GM19025 (cell line): ENCODE measurements around the gene HECW1.

ENCODE experiments used
- ATAC-seq: cut with Tn5 transposase; IDR thresholded peaks from one replicate; pipeline ENCODE4 v1.9.1; 2021; ENCODE audit warnings: mild to moderate bottlenecking, low read depth, moderate library complexity; ENCODE audit not compliant: unreplicated experiment

Gene HECW1

DNA sequence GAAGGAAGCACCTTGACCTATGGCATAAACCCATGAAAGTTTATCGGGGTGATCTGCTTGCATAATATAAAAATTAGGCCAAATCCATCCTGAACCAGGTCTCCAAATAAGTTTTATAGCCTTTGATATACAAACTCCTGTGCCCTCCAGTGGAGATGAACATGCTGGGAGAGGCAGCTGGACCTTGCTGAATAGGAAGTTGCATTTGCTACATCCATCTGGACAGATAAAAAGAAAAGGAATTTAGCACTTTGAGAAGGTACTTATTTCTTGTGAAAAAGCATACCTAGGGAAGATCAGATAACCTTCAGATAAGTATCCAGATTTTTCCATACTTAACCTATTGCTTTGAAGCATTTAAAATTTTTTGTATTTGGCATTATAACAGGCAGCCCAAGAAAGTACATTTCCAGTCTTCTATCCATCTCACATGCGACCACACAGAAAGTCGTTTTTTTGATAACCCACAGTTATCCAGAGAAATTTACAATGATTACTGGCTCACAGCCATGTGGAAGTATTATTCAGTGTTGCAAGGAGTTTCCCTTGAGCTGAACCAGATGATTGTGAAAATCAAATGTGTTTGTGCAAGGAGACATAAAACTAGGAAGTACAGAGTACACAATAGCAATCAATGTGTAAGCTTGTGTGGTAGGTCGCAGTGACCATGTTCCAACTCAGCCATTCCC is 346.0 kb downstream of the HECW1 start:
- no peak for ATAC-seq

DNA sequence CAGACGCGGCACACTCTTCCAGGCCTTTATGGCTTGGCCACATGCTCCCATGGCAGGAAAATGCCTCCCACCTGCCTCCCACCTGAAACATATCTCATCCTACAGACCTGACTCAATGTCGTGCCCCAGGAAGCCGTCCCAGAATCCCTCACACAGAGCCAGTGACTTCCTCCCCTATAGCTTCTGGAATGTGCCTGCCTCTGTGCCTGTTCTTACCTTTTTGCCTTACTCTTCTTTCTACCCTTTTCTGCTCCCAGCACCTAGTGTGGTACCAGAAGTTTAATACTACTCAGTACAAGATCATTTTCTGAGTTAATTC is 346.5 kb downstream of the HECW1 start:
- no peak for ATAC-seq

DNA sequence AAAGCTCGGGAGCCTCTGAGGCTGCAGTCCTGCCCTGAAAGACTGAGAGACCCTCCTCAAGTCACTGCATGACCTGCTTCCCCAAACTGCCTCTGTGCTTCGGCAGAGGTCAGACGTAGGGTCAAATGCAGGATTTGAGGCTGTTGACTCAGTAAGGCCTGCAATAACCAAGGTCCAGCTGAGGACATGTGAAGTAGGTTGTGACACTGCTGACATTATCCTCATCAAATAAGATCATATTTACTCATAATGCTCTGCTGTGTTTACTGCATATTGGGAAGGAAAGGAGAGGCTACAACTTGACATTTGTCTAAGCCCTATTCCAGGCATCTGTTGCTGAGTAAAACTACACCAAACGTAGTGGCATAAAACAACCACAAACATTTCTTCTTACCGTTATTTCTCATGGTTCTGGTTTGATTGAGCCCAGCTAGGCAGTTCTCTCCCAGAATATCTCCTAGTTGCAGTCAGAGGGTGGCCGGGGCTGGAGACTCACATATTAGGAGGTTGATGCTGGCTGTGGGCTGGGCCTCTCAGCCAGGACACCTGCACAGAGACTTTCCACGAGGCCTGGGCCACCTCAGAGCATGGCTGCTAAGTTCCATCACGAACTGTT is 348.4 kb downstream of the HECW1 start:
- no peak for ATAC-seq

DNA sequence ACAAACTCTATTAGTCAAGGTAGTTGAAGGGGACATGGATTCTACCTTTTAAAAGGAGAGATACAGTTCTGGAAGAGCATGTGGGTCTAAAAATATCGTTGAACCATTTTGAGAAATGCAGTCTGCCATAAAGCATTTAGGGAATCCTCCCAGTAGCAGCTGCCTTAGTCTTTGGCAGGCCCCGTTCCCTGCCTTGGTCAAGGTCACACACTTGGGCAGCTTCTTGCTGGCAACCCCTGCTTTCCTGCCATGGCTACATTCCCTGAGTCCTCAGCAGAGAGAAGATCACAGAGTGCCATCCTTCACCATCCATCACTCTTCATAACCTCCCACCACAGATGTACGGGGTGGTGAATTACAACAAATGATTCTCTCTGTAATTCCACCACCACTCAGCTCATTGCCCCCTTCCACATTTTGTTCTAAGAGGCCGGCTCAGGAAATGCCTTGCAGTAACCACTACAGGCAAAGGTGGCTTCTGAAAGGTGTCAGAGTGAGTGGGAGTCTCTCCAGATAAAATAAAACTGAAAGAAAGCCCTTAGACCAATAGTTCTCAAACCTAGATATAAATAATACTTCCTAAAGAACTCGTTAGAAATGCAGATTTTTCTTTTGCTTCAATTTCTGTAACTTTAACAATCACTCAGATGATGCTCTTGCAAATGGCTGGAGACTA is 349.0 kb downstream of the HECW1 start:
- no peak for ATAC-seq

DNA sequence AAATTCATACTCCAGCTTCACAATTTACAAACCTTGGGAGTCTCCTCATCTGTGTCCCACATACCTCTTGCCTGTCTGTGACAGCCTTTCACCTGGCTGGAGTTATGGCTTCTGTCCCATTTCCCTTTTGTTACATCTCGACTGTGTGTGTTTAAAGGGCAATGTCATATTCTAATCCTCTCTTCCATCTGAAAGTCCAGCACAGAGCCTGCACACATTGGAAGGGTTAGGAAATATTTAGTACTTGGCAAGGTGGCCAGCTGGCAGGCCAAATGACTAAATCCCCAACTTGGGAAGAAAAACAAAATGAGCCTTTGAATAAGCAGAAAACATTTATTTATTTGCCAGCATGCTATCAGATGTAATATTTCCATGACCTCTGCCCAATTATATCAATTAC is 350.4 kb downstream of the HECW1 start:
- ATAC-seq, result no peak

DNA sequence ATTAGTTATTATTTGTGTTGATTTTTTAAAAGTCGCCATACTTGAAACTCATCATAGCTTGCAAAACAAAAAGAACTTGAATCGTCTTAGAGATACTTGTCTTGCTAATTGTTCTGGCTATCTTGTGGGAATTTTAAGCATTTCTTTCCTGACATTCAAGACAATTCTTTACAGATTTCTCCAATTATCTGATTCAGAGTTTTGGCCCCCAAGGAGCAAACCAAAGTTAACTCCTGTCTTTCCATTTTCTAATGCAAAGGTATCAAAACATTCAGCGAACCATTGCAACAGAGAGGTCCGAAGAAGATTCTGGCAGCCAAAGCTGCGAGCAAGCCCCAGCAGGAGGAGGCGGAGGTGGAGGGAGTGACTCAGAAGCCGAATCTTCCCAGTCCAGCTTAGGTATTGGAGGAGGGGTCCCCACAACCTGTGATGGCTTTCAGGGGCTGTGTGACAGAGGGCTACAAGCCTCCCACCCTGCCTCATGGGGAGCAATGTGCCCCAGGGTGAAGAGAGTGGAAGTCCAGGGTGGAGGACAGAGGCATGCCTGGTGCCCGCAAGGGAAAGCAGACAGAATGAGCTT is 351.0 kb downstream of the HECW1 start:
- ATAC-seq, result no peak

DNA sequence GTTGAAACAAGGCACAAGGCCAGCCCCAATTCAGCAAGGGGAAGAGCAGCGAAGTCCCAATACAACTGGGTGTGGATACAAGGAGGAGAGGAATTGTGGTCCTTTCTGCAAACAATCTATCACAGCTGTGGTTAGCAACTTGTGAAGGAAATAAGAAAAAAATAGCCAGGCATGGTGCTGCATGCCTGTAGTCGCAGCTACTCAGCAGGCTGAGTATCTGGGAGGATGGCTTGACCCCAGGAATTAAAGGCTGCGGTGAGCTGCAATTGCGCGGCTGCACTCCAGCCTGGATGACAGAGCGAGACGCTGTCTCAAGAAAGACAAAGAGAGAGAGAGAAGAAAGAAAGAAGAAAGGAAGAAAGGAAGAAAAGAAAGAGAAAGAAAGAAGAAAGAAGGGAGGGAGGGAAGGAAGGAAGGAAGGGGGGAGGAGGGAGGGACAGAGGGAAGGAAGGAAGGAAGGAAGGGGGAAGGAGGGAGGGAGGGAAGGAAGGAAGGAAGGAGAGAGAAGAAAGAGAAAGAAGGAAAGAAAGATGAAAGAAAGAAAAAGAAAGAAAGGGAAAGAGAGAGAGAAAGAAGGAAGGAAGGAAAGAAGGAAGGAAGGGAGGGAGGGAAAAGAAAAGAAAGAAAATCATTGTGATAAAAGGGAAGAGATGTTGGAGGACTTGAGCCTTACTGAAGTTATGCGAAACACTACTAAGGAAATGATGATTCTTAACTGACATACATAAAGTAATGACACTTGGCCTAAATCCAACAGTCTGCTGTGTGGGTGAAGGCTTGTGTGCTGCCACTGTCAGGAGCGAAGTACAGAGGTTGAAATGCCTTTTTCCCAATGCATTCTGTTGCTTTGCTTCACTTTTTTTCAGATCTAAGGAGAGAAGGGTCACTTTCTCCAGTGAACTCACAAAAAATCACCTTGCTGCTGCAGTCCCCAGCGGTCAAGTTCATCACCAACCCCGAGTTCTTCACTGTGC is 353.4 kb downstream of the HECW1 start:
- ATAC-seq, result no peak

DNA sequence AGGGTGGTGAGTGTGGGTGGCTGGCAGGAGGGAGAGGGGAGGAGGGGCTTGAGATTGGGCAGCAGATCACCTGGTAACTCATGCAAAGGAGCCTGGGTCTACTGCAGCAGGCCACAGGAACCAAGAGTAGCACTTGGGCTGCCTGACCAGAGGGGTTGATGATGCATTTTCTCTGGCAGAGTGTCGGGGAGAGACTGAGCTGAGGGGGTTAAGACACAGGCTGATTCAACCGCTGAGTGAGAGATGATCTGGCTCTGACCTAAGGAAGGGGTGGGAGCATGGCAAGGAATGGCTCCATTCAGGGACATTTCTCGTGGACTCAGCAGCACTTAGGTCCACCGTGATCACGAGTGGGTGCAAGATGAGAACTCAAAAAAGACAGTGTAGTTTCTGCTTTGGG is 355.0 kb downstream of the HECW1 start:
- no peak for ATAC-seq

DNA sequence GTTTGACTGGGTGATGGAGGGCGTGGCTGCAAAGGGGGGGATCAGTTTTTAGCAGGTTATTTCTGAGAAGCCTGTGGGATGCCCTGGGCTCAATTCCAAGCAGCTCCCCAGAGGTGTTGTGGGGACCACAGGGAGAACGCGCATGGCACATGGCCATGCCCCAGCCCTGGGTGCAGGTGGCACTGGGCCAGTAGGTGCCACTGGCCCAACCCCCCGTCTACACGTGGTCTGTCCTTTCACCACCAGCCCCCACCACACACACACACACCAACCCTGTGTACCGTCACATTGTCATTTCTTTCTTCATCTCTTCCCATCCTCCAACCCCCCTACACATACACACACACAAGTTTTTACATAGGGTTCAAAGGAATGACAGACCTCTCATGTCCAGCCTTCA is 355.4 kb downstream of the HECW1 start:
- no peak for ATAC-seq

DNA sequence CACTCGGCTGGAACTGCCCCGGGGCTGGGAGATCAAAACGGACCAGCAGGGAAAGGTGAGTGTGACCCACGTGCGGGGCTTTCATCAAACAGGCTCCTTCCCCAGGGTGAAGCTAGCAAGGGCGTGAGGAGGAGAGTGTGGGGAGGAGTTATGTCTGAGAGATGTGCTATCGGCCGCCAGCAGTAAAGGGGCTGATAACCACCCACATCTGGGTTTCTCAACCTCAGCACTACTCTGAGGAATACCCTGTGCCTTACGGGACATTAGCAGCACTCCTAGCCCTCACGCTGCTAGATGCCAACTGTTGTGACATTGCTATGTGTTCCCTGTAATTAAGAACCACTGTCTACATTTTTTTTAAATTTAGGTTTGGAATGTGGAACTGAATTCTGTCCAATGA is 356.6 kb downstream of the HECW1 start:
- ATAC-seq, result no peak

DNA sequence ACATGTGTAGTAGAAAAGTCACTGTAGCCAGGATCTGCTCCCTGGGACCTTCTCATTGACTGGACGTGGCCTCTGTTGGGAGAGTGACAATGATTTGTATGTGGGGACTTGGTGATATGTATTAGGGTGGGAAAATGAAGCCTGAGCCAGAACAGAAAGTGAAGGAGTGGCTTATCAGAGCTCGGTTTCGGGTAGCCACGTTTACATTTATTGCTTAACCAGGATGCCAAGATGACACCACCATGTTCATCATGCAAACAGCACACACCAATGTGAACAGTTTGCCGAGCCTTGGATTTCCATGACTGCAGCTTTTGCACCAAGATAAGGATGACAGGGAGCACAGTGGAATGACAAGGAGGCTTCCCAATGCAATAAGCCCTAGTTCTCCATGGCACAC is 357.7 kb downstream of the HECW1 start:
- no peak for ATAC-seq

DNA sequence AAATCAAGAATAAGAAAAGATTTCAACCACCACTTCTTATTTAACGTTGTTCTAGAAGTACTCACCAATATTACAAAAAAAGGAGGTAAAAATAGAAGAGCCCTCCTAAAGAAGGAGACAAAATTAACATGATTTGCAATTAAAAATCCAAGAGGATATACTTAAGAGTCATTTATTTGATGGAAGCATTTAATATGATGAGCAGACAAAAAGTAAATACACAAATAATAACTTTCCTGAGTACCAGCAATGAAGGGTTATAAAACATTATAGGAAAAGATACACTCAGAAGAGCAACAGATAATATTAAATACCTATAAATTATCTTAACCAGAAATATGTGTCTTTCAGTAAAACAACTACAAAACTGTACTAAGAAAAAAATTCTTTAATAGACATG is 363.5 kb downstream of the HECW1 start:
- no peak for ATAC-seq

DNA sequence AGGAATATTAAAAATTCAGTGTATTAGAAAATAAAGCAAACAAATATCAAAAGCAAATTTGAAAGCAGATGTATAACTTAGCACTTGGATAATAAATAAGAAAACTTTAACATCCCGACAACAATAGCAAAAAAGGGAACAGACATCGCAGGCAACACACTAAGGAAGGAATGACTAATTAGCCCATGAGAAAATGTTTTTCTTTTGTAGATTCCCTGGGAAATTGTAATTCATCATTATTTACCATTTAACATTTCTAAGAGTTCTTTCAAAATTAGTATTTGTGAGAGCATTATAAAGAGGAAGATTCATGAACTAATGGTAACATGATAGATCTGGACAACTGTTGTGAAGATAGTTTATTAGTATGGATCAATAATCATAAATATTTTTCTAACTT is 364.4 kb downstream of the HECW1 start:
- ATAC-seq, result no peak

DNA sequence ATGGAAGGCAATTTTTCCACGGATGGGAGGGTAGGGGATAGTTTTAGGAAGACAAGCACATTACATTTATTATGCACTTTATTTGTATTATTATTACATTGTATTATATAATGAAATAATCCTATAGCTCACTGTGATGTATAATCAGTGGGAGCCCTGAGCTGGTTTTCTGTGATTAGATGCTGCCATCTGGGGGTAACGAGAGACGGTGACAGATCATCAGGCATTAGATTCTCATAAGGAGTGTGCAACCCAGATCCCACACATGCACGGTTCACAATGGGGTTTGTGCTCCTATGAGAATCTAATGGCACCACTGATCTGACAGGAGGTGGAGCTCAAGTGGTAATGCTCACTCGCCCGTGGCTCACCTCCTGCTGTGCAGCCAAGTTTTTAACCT is 366.6 kb downstream of the HECW1 start:
- ATAC-seq, result no peak

DNA sequence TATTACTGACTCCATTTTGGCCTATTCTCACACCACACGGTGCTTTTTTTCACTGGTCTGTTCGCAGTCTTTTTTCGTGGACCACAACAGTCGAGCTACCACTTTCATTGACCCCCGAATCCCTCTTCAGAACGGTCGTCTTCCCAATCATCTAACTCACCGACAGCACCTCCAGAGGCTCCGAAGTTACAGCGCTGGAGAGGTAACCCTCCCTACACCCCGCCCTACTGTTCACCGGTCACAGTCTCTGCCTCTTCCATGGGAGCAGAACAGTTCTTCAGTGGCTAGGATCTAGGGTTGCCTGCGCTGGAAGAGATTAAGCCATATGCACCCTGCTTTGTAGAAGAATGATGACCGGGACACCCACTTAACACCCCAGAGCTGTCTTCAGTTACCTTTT is 367.1 kb downstream of the HECW1 start:
- no peak for ATAC-seq

DNA sequence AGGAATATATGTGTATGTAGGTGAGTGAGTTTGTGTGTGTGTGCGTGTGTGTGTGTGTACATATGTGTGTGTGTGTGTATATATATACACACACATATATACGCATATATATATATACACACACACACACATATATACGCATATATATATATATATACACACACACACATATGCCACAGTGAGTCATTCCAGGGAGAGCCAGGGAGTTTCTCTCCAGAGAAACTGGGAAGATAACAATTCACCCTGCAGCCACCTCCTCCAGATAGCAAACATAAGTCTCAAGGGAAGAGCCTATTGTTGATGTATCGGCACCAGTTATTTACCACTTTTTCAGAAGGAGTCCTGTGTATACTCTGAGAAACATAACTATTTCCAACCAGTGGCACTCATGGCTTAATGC is 368.1 kb downstream of the HECW1 start:
- ATAC-seq, result no peak

DNA sequence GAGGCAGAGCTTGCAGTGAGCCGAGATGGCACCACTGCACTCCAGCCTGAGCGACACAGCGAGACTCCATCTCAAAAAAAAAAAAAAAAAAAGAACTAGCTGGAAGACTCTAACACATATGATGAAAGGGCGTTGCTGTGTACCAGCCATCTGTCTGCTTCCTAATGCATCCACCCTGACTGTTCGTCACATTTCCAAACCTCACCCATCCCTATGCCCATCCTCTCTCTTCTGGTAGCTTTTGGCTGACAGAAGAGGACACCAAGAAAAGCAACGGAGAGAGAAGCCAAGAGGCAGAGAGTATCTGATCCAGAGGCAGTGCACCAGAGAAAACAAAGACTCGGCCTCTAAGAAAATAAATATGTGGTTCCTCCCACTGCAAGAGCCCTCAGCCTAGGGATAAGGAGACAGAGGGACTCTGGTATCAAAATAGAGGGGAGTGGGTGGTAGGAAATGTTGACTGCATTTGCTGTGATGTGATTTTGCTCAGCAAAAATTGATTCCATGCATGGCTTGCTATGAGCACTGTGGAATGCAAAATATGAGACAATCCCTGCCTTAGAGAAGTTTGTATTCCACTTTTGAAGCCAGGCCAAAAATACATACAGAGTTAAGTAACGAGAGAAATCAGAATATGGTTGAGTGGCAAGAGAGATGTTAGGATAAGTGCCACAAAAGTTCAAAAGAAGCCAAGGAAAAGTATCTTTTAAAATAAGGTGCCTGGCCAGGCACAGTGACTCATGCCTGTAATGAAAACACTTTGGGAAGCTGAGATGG is 369.6 kb downstream of the HECW1 start:
- no peak for ATAC-seq

DNA sequence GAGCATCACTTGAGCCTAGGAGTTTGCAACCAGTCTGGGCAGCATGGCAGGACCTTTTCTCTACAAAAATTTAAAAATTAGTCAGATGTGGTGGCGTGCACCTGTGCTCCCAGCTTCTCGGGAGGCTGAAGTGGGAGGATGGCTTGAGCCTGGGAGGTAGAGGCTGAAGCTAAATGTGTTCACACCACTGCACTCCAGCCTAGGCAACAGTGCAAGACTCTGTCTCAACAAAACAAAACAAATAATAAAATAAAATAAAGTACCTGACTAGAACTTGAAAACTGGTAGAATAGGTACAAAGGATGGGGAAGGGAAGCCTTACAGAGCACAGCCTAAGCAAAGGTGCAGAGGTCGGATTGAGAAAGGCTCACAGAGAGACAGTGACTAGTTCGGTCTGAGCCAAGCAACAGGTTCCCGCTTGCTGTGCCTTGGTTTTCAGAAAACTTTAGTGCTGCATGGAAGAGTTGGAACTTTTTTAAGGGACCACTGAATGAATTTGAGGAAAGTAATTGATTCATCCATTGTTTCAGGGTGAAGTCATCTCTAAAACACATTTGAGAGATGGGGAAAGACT is 370.3 kb downstream of the HECW1 start:
- ATAC-seq, result no peak

DNA sequence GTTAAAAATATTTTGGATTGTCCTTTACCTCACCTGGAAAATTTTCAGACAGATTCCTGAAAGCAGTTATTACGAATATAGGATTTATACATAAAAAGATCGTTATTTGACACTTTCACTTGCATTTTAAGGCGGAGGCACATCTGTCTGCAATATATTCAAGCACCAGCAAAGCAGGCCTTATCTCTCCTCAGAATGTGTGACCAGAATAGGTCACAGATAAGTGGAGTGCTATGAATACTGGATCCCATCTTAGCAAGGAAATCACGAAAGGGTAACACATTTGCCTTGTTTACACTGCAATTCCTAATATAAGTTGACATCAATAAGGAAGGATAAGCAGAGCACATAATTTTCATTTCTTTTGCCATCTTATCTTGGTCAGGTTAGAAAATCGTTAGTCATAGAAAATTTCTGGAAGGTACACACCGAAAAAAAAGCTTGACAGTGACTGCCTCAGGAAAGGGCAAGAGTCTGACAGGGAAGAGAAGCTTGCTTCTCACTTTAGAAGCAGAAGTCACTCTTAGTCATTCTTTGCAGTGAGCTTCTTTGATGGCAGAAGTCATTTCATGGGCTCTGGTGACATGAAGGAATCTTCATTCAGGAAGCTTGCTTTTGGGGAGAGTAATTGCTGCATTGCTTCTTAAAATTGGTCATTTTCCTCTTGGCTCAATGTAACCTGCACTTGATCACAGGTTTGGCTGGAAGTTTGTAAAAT is 372.4 kb downstream of the HECW1 start:
- no peak for ATAC-seq
